ENCODE data around the gene CORO2B. TPM values are rescaled to one million over a fixed set of nuclear protein-coding genes. Genes with fewer than 3 reads are reported as not detected.
A peak's percentile ranks its signal among the peaks of the same experiment; 100 is the strongest.

The CORO2B gene
- polyA plus RNA-seq, 1 donor, result 5.4 TPM

DNA sequence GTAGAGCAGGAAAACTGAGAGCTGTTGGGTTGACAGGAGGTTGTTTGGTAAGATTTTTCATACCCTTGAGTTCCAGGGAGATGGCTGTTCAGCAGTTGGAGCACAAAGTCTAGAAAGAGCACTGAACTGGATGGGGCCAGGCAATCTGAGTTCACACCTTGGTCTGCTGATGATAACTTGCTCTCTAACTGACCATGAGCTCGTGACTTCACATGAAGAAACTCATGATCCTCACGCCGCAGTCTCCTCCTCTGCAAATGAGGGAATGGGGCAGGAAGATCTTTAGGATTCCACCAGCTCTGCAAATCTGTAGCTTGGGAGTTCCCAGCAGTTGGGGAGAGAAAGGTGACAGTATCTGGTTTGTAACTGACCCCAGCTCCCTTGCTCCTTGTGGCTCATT lies 33.7 kb downstream of the CORO2B start:
- no CpG with 5 or more reads among the region's 3 CpGs for WGBS (ENCODE audit: insufficient coverage, low lambda C conversion rate)
- peak; percentile 62 to 67 for DNase-seq
- peak overlapping the region; percentile 10 for H3K27ac ChIP-seq (ENCODE audit: low read length)

DNA sequence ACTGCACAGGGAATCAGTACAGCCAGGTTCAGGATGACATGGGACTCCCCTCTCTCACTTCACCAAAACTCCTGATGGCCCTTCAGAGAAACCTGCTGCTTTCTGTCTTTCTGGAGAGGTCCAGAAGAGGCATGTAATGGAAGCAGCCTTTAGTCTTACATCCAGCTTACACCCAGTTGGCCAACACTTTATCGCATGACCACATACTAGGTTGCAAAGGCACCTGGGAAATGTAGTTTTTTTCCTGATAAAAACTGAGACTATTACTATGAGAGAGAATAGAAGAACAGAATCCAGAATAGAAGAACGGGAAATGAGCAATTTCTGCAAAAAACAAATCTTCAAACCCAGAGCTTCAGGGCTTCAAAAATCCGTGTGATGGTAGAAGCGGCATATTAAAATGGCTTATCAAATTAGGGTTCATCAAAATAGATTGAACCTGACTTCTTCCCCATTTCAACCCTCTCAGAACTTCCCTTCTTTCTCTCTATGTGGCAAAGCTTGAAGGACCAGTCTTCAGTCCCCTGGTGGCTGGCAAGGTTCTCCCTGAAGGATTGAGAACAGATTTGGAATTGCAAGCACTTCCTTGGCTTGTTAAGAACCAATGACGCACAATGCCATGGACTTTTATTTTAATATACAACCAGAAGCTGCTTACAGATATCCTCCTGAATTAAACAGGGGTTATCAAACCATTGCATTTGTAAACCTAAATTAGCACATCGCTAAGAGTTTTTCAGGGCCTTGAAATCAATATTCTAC lies 34.4 kb downstream of the CORO2B start:
- Histone ChIP-seq H3K27me3 (ENCODE audit: control insufficient read depth, insufficient read depth, low read length) (peaks cover 14% of the 10 kb centered on the region), H3K9me3 (ENCODE audit: control insufficient read depth, low read depth, low read length) (no peaks in the 10 kb centered on the region), H3K36me3 (ENCODE audit: control insufficient read depth, insufficient read depth, low read length) (no peaks in the 10 kb centered on the region), H3K4me1 (ENCODE audit: control insufficient read depth, insufficient read depth, low read length) (peaks cover 5% of the 10 kb centered on the region), H3K4me3 (ENCODE audit: low read length) (no peak overlapping the region), H3K27ac (ENCODE audit: low read length) (peak overlapping the region; percentile 10)
- WGBS (ENCODE audit: insufficient coverage, low lambda C conversion rate), result 100% methylated on average over 3 of the region's 6 CpGs
- DNase-seq, result no peak

More for the DNA sequence above, 33.7 kb downstream of the CORO2B start:
- Histone ChIP-seq H3K36me3 (ENCODE audit: control insufficient read depth, insufficient read depth, low read length) (no peaks in the 10 kb centered on the region), H3K27me3 (ENCODE audit: control insufficient read depth, insufficient read depth, low read length) (peaks cover 14% of the 10 kb centered on the region), H3K9me3 (ENCODE audit: control insufficient read depth, low read depth, low read length) (no peaks in the 10 kb centered on the region), H3K4me1 (ENCODE audit: control insufficient read depth, insufficient read depth, low read length) (peaks cover 7% of the 10 kb centered on the region), H3K4me3 (ENCODE audit: low read length) (no peak overlapping the region)

DNA sequence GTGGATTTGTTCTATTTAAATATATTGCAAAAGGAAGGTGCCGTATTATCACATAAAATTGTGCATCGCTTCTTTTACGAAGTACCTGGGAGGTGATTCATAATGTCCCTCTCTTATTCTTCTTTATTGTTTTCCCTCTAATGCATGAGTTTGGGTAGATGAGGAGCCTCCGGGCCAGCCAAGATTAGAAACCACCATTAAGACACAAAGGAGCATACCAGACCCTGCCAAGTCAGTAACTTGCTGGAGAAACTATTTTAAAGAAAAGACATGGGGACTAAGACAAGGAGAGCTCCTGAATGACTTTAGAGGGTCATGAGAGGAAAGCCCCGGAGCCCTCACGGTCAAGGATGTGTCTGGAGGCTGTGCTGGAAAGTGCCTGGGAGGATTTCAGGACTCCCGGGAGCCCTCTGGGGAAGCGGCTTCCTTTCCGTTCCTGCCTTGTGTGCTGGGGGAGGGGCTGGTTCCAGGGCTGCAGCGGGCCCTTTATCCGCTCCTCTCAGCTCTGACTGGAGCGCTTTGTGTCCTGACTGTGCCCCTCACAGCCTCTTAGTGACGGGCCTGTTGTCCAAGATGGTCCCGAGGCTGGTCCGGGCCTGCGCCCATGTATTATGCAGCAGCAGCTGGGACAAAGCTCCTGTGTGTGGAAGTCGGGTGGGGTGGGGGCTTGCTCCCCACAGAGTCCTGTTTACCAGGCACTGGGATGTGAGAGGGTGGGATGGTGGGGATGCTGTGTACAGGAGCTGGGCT lies 35.7 kb downstream of the CORO2B start:
- H3K27me3 ChIP-seq (ENCODE audit: control insufficient read depth, insufficient read depth, low read length), result peaks cover 16% of the 10 kb centered on the region
- DNase-seq, result no peak
- H3K27ac ChIP-seq (ENCODE audit: low read length), result peak overlapping the region; percentile 18
- WGBS (ENCODE audit: insufficient coverage, low lambda C conversion rate), result no CpG with 5 or more reads among the region's 17 CpGs
- H3K4me1 ChIP-seq (ENCODE audit: control insufficient read depth, insufficient read depth, low read length), result peaks cover 2% of the 10 kb centered on the region
- no peaks in the 10 kb centered on the region for H3K36me3 ChIP-seq (ENCODE audit: control insufficient read depth, insufficient read depth, low read length)
- no peak overlapping the region for H3K4me3 ChIP-seq (ENCODE audit: low read length)
- H3K9me3 ChIP-seq (ENCODE audit: control insufficient read depth, low read depth, low read length), result no peaks in the 10 kb centered on the region

DNA sequence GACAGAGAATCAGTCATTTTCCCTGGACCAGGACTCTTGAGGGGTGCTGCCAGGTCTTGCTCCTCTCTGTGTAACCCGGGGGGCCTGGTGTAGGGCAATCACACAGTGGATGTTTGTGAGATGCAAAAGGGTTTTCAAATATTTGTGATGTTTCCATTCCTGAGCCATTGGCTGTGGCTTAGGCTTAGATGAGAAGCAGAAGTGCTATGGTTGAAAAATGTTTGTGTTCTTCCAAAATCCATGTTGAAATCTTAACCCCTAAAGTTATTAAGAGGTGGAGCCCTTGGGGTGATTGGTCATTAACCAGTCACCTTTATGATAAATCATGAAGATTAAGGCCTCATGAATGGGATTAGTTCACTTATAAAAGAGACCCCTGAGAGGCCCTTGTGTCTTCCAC lies 36.5 kb downstream of the CORO2B start:
- peaks cover 16% of the 10 kb centered on the region for H3K27me3 ChIP-seq (ENCODE audit: control insufficient read depth, insufficient read depth, low read length)
- no peaks in the 10 kb centered on the region for H3K9me3 ChIP-seq (ENCODE audit: control insufficient read depth, low read depth, low read length)
- no peaks in the 10 kb centered on the region for H3K36me3 ChIP-seq (ENCODE audit: control insufficient read depth, insufficient read depth, low read length)
- no CpG with 5 or more reads among the region's 1 CpG for WGBS (ENCODE audit: insufficient coverage, low lambda C conversion rate)
- peaks cover 2% of the 10 kb centered on the region for H3K4me1 ChIP-seq (ENCODE audit: control insufficient read depth, insufficient read depth, low read length)
- peak overlapping the region; percentile 18 for H3K27ac ChIP-seq (ENCODE audit: low read length)
- no peak for DNase-seq
- H3K4me3 ChIP-seq (ENCODE audit: low read length), result no peak overlapping the region

DNA sequence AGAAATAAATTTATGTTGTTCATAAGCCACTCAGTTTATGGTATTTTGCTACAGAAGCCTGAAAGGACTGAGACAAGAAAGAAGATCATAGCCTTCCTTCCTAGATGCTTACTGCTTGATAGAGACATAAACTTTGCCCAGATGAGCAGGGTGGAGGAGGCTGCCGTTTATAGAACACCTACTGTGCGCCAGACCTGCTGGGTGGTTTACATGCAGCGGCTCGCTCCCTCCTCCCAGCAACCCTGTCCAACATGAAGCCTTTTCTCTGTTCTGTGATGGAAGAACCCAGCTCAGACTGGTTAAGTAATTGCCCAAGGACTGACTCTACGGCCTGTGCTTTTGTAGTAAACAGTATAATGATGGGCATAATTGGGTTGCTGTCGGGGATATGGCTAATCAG lies 37.0 kb downstream of the CORO2B start:
- DNase-seq, result no peak
- Histone ChIP-seq H3K36me3 (ENCODE audit: control insufficient read depth, insufficient read depth, low read length) (no peaks in the 10 kb centered on the region), H3K9me3 (ENCODE audit: control insufficient read depth, low read depth, low read length) (no peaks in the 10 kb centered on the region), H3K27ac (ENCODE audit: low read length) (peak overlapping the region; percentile 10), H3K27me3 (ENCODE audit: control insufficient read depth, insufficient read depth, low read length) (peaks cover 16% of the 10 kb centered on the region), H3K4me3 (ENCODE audit: low read length) (no peak overlapping the region), H3K4me1 (ENCODE audit: control insufficient read depth, insufficient read depth, low read length) (peaks cover 2% of the 10 kb centered on the region)
- no CpG with 5 or more reads among the region's 6 CpGs for WGBS (ENCODE audit: insufficient coverage, low lambda C conversion rate)

DNA sequence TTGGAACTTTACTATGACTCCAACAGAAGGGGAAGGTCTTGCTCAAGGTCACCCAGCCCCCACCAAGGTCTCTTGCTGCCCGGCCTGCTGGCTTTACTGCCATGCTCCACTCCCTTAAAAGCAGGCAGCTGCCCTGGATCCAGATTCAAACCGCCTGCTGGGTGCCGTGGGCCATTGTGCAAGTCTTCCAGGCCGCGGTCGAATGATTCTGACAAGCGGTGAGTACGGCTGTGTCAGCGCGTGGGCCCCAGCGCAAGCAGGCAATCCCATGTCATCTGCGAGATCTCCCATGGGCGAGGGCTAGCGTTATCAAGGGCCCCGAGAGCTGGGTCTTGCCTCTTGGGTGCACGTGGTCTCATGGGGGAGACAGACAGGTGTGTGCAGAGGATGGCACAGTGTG lies 37.6 kb downstream of the CORO2B start:
- WGBS (ENCODE audit: insufficient coverage, low lambda C conversion rate), result no CpG with 5 or more reads among the region's 16 CpGs
- Histone ChIP-seq H3K9me3 (ENCODE audit: control insufficient read depth, low read depth, low read length) (no peaks in the 10 kb centered on the region), H3K27me3 (ENCODE audit: control insufficient read depth, insufficient read depth, low read length) (peaks cover 16% of the 10 kb centered on the region), H3K4me1 (ENCODE audit: control insufficient read depth, insufficient read depth, low read length) (peaks cover 2% of the 10 kb centered on the region), H3K4me3 (ENCODE audit: low read length) (no peak overlapping the region), H3K27ac (ENCODE audit: low read length) (no peak overlapping the region), H3K36me3 (ENCODE audit: control insufficient read depth, insufficient read depth, low read length) (no peaks in the 10 kb centered on the region)
- DNase-seq, result no peak

DNA sequence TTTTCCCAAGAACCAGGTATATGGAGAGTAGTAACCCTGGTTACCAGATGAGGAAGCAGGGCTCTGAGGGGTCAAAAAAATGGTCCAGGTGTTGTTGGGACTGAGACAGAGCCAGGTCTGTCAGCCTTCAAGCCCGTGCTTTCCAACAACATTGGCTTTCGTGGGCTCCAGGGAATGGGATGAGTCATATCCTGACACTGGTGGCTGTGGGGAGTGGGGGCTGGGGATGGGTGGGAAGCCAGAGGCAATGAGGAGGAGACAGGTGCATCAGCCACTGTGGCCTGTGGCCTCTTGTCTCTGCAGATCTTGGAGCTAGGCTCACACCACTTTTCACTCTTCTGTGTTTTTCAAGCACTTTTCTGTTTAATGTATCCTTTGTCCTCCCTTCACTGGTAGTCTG lies 38.2 kb downstream of the CORO2B start:
- no peak overlapping the region for H3K27ac ChIP-seq (ENCODE audit: low read length)

DNA sequence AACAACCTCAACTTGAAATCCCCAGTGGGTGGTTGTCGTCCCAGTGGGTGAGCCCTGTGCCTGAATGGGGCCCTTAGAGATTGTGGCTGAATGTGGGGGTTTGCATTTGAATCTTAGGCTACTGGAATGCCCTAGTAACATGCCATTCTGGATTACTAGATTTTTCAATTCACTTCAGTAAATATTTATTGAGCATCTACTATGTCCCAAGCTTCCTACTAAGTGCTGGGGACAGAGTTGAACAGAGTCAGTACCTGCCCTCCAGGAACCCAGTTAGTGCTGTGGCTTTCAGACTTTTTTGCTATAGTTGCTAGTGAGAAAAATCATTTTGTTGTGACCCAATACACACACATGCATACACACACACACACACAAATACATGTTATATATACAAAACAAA lies 39.0 kb downstream of the CORO2B start:
- Histone ChIP-seq H3K36me3 (ENCODE audit: control insufficient read depth, insufficient read depth, low read length) (no peaks in the 10 kb centered on the region), H3K4me3 (ENCODE audit: low read length) (no peak overlapping the region), H3K4me1 (ENCODE audit: control insufficient read depth, insufficient read depth, low read length) (peaks cover 2% of the 10 kb centered on the region), H3K27ac (ENCODE audit: low read length) (no peak overlapping the region), H3K27me3 (ENCODE audit: control insufficient read depth, insufficient read depth, low read length) (peaks cover 23% of the 10 kb centered on the region), H3K9me3 (ENCODE audit: control insufficient read depth, low read depth, low read length) (no peaks in the 10 kb centered on the region)
- no CpG with 5 or more reads among the region's 1 CpG for WGBS (ENCODE audit: insufficient coverage, low lambda C conversion rate)
- no peak for DNase-seq

More for the DNA sequence above, 38.2 kb downstream of the CORO2B start:
- H3K4me1 ChIP-seq (ENCODE audit: control insufficient read depth, insufficient read depth, low read length), result peaks cover 2% of the 10 kb centered on the region
- no peaks in the 10 kb centered on the region for H3K36me3 ChIP-seq (ENCODE audit: control insufficient read depth, insufficient read depth, low read length)
- no peak overlapping the region for H3K4me3 ChIP-seq (ENCODE audit: low read length)
- no peaks in the 10 kb centered on the region for H3K9me3 ChIP-seq (ENCODE audit: control insufficient read depth, low read depth, low read length)
- peaks cover 16% of the 10 kb centered on the region for H3K27me3 ChIP-seq (ENCODE audit: control insufficient read depth, insufficient read depth, low read length)
- no peak for DNase-seq
- no CpG with 5 or more reads among the region's 2 CpGs for WGBS (ENCODE audit: insufficient coverage, low lambda C conversion rate)

DNA sequence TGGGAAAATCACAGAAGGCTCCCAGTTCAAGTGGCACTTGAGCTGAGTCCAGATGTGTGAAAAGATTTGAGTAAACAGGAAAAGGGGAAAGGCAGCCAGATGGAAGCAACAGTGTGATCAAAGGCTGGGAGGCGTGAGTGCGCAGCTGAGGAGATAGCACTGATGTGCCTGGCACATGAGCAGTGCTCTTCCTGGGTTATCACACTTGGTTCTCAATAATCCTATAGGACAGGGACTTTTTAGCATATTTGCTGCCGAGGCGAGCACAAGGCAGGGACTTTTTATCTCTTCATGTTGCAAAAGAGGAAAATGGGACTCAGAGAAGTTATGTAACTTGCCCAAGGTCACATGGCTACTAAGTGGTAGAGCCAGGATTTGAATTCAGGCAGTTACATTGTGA lies 39.6 kb downstream of the CORO2B start:
- no peak for DNase-seq
- Histone ChIP-seq H3K4me3 (ENCODE audit: low read length) (no peak overlapping the region), H3K27ac (ENCODE audit: low read length) (no peak overlapping the region), H3K9me3 (ENCODE audit: control insufficient read depth, low read depth, low read length) (no peaks in the 10 kb centered on the region), H3K27me3 (ENCODE audit: control insufficient read depth, insufficient read depth, low read length) (peaks cover 26% of the 10 kb centered on the region), H3K4me1 (ENCODE audit: control insufficient read depth, insufficient read depth, low read length) (peaks cover 2% of the 10 kb centered on the region), H3K36me3 (ENCODE audit: control insufficient read depth, insufficient read depth, low read length) (no peaks in the 10 kb centered on the region)
- no CpG with 5 or more reads among the region's 4 CpGs for WGBS (ENCODE audit: insufficient coverage, low lambda C conversion rate)

DNA sequence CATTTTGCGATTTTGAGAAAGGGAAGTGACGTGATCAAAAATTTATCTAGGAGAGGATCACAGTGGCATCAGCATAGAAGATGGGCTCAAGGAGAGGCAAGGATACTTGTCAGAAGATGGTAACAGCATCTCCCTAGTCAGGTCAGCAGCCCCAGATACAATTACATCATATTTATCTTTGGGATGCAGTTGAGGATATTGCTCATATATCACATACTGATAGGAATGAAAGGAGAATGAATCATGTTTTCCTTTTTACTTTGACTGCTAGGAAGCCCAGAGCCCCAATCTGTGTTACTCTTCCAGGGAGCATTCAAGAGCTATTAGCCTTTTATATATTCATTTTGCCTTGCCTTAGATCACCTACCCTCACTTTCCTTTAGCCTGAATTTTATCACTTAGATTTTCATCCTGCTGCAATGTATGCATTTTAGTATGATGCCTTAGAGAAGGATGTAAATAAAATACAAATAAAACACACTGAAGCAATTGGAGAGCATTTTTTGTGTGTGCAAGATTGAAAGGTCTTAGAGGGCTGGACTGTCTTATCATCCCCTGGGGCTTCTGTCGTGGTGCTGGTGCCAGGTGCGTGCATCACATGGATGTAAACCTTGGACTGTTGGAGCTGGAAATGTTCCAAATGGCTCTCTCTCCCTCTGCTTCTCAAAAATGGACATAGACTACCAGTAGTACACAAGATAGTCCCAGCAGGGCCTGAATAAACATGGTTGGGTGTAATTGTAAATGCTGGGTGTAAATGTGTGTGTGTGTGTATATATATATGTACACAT lies 40.3 kb downstream of the CORO2B start:
- H3K4me3 ChIP-seq (ENCODE audit: low read length), result no peak overlapping the region
- WGBS (ENCODE audit: insufficient coverage, low lambda C conversion rate), result 100% methylated on average over 2 of the region's 4 CpGs
- DNase-seq, result no peak
- H3K27me3 ChIP-seq (ENCODE audit: control insufficient read depth, insufficient read depth, low read length), result peaks cover 33% of the 10 kb centered on the region
- peaks cover 2% of the 10 kb centered on the region for H3K4me1 ChIP-seq (ENCODE audit: control insufficient read depth, insufficient read depth, low read length)
- H3K27ac ChIP-seq (ENCODE audit: low read length), result no peak overlapping the region
- no peaks in the 10 kb centered on the region for H3K36me3 ChIP-seq (ENCODE audit: control insufficient read depth, insufficient read depth, low read length)
- H3K9me3 ChIP-seq (ENCODE audit: control insufficient read depth, low read depth, low read length), result no peaks in the 10 kb centered on the region

Measured in large intestine (tissue), 3 donors.